Loucy (cell line): ENCODE results near the gene NFKB1.

ENCODE experiments used
- EZH2phosphoT487 ChIP-seq: fragments of 200-600 bp; IDR thresholded peaks from 2 replicates; pipeline ENCODE4 v1.6.1; 2018; ENCODE audit warnings: antibody characterized with exemption, mild to moderate bottlenecking, moderate library complexity, borderline replicate concordance
- TF ChIP-seq, protein P1 (sequence below): fragments of 200-600 bp; sonication (generic); conservative IDR thresholded peaks from 2 replicates; pipeline ENCODE4 v1.5.1; 2014; ENCODE audit warnings: mild to moderate bottlenecking, antibody characterized with exemption, low read length

- TF ChIP-seq, protein P1, sequence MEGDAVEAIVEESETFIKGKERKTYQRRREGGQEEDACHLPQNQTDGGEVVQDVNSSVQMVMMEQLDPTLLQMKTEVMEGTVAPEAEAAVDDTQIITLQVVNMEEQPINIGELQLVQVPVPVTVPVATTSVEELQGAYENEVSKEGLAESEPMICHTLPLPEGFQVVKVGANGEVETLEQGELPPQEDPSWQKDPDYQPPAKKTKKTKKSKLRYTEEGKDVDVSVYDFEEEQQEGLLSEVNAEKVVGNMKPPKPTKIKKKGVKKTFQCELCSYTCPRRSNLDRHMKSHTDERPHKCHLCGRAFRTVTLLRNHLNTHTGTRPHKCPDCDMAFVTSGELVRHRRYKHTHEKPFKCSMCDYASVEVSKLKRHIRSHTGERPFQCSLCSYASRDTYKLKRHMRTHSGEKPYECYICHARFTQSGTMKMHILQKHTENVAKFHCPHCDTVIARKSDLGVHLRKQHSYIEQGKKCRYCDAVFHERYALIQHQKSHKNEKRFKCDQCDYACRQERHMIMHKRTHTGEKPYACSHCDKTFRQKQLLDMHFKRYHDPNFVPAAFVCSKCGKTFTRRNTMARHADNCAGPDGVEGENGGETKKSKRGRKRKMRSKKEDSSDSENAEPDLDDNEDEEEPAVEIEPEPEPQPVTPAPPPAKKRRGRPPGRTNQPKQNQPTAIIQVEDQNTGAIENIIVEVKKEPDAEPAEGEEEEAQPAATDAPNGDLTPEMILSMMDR = no peak
- no peak for TF ChIP-seq EZH2phosphoT487
Observed at GRCh38 chr4:102594000-102594399, 92.8 kb downstream of the NFKB1 start.
